HCEC 1CT (cell line): Measurements from ENCODE around the gene ACSM4.

Source experiments
- DNase-seq: peaks from one replicate; pipeline ENCODE4 v3.0.0-alpha.2; 2017

ACSM4 gene

DNA sequence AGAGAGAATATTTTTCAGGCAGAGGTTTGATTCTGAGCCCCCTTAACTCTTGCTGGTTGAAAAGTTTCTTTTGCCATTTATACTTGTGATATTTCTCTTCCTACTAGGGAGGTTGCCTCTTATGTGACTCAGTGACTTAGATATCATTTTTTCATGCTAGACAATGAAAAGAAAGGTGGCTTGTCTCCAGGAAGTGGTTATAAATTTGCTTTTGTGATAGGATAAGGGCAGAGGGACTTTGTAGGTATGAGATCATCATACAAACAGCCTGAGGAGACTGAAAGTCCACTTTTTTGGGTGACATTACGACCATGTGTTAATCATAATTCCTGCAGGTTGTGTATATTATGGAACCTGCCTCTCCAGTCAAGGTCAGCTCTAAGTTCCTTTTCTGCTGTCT, 35.8 kb downstream of the ACSM4 start:
- no peak for DNase-seq

DNA sequence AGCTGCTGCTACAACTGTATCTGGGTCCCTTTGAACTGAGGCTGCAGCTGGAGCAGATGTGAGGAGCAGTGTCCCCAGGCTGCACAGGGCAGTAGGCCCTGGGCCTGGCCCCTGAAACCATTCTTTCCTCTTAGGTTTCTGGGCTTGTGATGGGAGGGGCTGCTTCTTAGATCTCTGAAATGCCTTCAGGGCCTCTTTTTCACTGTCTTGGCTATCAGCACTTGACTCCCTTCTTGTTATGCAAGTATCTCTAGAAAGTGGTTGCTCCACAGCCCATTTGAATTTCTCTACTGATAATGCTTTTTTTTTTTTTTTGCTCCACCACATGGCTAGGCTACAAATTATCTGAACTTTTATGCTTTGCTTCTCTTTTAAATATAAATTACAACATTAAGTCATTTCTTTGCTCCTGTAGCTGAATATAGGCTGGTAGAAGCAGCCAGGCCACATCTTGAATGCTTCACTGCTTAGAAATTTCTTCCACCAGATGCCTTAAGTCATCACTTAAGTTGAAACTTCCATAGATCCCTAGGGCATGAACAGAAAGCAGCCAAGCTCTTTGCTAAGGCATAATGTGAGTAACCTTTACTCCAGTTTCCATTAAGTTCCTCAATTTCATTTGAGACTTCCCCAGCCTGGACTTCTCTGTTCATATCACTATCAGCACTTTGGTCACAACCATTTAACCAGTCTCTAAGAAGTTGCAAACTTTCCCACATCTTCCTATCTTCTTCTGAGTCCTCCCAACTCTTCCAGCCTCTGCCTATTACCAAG, 41.1 kb downstream of the ACSM4 start:
- DNase-seq = no peak

GRCh38 chr12:7346551-7347225, 42.8 kb downstream of the ACSM4 start:
- no peak for DNase-seq

- DNase-seq = no peak
Observed at GRCh38 chr12:7349418-7349817, 45.5 kb downstream of the ACSM4 start.

DNA sequence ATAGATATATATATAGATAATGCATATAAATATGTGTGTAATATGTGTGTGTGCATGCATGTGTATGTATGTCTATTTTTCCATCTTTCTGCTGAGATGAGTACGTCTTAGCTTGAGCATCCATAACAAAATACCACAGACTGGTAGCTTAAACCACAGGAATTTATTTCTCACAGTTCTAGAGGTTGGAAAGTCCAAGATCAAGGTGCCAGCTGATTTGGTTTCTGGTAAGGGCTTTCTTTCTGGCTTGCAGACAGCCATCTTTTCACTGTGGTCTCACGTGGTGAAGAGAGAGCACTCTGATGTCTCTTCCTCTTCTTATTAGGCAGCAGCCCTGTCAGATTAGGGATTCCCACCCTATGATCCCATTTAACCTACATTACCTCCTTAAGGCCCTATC, 47.3 kb downstream of the ACSM4 start:
- no peak for DNase-seq

DNA sequence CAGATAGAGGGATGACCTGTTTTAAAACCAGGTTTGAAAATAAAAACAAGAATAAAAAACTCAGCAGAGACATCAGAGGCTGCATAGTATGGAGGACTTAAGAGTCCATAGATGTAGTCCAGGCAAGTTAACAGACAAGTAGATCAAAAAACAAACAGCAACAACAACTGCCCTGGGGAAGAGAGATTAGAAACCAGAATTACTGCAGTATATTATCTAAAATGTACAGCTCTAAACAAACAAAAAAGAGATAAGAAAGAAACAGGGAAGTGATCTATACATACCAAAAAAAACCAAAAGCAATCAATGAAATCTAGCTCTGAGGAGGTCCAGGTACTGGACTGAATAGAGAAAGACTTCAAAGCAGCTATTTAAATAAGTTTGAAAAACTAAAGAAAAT, 48.8 kb downstream of the ACSM4 start:
- no peak for DNase-seq

DNA sequence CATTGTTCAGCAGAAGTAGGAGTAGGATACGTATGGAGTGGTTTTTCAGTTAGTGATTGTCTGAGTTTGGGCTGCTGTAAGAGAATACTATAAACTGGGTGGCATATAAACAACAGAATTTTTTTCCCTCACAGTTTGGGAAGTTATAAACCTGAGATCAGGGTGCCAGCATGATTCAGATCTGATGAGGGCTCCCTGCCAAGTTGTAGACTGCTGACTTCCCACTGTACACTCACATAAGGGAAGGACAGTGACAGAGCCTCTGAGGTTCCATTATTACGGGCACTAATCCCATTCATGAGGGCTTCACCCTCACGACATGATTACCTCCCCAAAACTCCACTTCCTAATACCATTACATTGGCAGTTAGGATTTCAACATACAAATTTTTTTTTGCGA, 50.7 kb downstream of the ACSM4 start:
- DNase-seq = peak; percentile 51

- no peak for DNase-seq
Observed at GRCh38 chr12:7361265-7361664, 57.4 kb downstream of the ACSM4 start.

DNA sequence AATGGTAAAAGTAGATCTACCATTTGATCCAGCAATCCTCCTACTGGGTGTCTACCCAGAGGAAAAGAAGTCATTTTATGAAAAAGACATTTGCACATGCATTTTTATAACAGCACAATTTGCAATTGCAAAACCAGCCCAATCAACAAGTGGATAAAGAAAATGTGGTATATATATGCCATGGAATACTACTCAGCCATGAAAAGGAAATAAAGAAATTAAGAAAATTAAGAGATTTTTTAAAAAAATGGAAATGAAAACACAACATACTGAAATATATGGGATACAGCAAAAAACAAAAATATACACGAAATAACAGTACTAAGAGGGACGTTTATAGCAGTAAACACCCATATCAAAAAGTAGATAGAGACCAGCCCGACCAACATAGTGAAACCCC, 58.9 kb downstream of the ACSM4 start:
- DNase-seq = no peak

DNA sequence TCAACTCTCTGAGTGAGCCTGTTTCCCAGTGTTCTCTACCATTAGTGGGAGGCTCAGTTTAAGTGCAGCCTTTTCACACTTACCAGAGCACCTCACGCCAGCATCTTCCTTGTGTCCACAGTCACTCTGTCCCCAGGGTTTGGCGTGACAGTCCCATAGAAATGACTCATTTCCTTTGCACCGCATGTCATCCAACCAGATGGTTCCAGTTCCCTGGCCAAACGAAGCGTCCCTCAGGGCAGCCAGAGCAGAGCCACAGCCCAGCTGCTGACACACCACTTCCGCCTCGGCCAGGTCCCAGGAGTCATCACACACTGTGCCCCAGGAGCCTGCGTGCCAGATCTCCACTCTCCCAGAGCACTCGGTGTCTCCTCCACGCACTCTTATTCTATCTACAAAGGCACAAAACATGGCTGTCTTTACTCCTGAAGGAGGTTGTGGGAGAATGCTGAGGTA, 65.4 kb downstream of the ACSM4 start:
- no peak for DNase-seq

DNA sequence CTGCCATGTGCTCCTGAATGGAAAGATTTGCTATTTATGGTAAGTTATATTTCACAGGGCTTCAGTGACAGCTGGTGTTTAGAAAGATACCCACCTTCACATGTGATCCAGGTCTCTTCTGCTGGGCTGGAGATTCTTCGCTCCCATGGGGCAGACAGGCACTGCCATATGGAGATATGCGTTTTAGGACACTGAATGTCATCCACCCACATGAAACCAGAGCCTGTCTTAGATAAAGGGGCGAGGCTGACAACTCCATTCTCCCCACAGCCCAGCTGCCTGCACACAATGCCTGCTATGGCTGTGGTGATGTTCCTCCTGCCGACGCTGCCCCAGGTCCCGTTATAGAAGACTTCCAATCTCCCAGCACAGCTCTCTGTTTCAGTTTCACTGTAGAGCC, 69.4 kb downstream of the ACSM4 start:
- no peak for DNase-seq

DNA sequence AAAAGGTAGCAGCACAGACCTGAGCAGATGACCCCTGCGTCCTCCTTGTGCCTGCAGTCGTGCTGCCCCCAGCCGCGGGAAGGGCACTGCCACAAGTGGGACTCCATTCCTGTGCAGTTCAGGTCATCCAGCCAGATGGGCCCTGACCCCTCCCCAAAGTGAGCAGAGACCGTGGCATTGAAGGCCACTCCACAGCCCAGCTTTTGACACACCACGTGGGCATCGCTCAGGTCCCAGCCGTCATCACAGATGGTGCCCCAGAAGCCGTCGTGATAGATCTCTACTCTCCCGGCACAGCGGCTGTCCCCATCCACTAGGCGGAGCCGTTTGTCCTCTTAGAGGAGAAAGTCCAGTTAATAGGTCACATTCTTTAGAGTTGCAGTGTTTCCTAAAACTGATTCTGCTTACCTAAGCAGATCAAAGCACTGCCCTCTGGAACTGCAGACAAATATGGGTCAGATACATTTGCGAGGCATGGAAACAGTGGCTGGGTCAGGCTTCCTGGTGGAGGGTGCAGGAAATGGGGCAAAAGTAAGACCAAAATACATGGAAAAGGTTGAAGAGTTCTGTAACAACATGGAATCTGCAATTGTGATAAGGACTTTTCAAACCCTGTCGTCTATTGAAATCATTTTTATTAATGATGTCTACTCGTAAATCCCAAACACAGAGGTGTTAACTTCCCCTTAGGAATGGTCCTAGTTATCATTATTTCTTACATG, 70.7 kb downstream of the ACSM4 start:
- DNase-seq = peak; percentile 60

DNA sequence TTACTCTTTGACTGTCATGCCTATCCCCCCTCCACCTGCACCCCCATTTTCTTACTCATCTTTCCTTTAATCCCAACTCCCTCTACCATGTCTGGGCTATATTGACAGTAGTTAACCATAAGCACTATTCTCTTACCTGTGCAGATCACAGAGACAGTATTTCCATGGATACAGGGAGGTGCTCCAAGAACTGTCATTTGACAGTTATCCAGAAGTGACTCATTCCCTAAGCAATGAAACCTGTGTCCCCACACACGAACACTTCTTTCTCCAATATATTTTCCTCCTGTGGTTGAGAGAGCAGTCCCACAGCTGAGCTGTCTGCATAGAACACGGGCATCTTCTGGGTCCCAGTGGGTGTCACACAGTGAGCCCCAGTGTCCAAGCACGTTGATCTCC, 71.3 kb downstream of the ACSM4 start:
- DNase-seq = no peak

GRCh38 chr12:7376196-7376595, 72.3 kb downstream of the ACSM4 start:
- peak; percentile 92 for DNase-seq
